T-helper 2 cell (primary cell): ENCODE results near the gene DNMT3A.

Experiments used
- DNase-seq, 5 experiments: peaks; one replicate each; pipeline versions ENCODE4 v3.0.0 to v3.0.0-alpha.2; 2012 to 2022

DNMT3A gene

DNA sequence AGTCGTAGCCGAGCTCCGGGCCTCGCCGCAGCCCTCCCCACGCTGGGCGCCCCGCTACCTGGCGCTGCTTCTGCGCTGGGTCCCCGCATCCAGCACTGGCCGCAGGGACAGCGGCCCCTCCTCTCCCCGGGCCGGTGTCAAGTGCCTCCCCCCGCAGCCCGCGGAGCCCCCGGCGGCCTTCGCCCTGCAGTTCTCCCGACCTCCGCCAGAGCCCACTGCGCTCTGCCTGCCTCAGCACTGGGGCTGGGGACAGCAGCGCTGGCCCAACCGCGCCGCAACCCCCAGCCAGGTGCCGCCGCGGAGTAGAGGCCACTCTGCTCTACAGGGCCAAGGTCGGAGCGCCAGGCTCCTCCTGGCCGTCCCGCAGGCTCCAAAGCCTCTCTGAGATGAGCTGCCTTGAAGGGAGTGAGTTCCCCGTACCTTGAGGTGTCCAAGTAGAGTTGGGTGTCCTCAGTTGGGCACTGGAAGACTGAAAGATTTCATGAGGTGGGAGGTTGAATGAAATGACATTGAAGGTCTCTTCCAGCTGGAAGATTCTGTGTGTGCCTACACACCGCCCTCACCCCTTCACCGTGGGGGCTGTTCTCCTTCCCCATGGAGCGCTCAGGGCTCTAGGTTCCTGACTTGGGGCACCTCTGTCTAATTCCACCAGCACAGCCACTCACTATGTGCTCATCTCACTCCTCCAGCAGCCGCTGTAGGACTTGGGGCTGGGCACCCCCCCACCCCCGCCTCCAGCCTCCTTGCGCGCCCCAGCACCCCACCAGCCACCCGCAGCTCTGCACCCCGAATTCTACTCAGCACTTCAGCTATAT is 854 bp upstream of the DNMT3A start:
- peak; percentile 68 to 85 (median 75) for DNase-seq

GRCh38 chr2:25341011-25341727 is 556 bp downstream of the DNMT3A start:
- peak in 1 of 5 experiments; percentile 32 for DNase-seq

- no peak for DNase-seq
These were observed 1.4 kb downstream of the DNMT3A start for GRCh38 chr2:25340181-25340921.

GRCh38 chr2:25339791-25340180 is 1.9 kb downstream of the DNMT3A start:
- no peak for DNase-seq

- no peak for DNase-seq
These were observed 2.5 kb downstream of the DNMT3A start for GRCh38 chr2:25339211-25339674.

GRCh38 chr2:25338401-25338800 is 3.3 kb downstream of the DNMT3A start:
- no peak for DNase-seq

DNA sequence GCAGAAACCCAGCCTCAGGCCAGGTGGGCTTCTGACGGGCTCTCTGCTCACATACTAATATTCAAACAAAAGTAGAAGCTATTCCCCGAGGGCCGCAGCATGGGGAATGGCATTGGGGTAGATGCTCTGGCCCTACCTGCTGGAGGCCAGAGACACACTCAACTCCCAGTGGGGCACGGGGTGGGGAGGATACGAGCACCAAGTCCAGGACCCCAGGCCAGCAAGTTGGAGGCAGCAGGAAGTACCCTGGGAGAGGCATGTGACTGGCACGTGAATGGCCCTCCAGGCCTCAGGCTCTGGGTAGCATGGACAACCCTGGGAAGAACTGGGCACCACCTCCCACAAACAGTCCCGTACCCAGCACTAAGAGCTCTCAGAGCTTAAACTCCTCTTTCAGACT is 3.8 kb downstream of the DNMT3A start:
- no peak for DNase-seq

DNA sequence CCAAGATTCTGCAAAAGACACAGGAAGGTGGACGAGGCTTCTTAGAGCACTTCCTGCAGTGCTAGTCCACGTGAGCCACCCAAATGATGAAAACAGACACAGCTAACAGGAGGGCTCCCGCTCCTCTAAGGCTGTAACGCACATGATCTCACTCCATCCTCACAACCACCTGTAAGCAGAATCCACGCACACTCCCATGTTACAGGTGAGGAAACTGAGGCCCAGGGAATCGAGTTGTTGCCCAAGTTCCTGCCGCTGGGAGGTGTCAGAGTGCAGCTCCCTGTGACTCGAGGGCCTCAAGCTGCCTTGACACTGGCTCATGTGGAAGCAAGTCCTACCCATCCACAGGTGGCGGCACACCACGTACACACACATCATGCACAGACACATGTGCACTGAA is 4.4 kb downstream of the DNMT3A start:
- no peak for DNase-seq

DNA sequence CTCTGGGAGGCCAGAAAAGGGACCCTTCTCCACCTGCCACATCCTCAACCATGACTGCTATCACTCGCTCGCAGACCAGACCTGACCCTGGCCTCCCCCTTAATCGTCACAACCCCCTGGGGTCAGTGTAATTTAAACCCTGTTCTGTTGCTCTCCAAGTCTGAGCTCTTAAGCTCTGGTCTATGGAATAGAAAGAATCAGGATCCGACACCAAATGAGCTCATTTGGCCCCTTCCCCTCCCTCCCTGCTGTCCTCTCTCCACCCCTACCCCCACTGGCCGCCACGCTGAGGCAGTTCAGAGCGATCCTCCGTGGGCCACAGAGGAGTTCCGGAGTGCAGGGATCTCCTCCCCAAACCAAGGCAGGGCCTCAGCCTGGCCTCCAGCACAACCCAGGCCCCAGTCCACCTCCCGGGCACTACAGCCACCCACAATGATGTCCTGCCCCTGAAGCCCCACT is 5.3 kb downstream of the DNMT3A start:
- DNase-seq: no peak

- no peak for DNase-seq
These were observed 5.8 kb downstream of the DNMT3A start for GRCh38 chr2:25335971-25336370.

DNA sequence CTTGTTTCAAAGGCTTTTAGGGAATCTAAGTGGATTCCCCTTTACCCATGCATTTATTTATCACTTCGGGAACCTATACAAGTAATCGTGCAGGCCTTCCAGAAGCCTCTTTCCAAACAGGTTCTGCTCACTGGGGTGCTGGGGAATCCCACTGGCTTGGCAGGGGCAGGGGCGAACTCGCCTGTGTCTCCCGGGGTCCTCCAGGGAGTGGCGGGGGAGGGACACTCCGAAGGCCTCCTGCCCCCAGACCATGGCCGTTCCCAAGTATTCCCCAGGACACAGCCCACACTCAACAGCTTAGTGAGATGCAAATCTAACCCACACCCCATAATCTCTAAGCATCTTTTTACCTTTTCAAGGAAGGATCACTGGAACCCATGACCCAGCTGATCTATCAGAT is 6.5 kb downstream of the DNMT3A start:
- no peak for DNase-seq

DNA sequence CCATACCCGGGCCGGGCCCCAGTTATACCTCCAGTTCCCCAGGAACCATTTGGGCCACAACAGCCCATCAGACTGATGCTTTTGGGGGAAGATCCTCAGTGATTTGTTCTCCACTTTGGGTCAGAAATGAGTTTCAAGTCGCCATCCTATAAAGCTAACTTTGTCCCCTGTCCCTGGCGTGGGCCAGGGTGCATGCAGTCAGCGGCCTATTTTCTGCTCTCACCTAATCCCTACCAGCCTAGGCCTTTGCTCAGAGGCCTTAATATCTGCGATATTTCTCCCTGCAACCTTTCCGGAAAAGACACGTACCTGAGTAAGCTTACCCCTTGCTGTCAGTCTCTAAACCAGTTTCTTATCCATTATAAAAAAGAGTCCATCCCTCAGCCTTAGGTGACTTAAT is 7.2 kb downstream of the DNMT3A start:
- DNase-seq: no peak

GRCh38 chr2:25333981-25334380 is 7.7 kb downstream of the DNMT3A start:
- DNase-seq: peak in 1 of 5 experiments; percentile 26

GRCh38 chr2:25332571-25332970 is 9.2 kb downstream of the DNMT3A start:
- no peak for DNase-seq

DNA sequence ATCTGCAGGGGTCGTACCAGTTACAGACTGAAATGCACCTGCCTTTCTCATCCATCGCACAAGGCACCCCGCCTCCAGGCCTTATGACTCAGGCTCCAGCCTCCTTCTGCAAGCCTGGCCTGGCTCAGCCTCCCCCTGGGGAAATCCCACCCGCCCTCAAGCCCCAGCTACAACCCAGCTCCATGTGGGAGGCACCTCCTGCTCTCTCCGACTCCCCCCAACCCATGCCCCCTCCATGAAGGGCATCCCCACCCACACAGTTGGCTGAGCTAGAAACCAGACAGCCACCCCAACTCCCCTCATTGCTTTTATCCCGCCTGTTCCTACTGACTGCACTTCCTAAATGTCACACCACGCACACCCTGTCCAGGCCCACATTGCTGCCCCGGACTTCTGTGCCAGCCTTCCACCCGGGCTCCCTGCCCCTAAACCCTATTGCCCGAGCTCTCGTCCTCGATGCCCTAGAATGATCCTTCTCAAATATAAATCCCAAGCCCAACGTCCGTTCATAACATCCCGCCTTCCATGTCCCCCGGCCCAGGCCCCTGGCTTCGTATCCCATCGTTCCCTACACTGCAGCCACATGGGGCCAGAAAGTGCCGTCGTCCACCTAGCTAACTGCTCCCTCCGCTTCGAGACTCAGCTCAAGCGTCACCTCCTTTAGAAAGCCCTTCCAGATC is 9.9 kb downstream of the DNMT3A start:
- DNase-seq: peak in 1 of 5 experiments; percentile 52

DNA sequence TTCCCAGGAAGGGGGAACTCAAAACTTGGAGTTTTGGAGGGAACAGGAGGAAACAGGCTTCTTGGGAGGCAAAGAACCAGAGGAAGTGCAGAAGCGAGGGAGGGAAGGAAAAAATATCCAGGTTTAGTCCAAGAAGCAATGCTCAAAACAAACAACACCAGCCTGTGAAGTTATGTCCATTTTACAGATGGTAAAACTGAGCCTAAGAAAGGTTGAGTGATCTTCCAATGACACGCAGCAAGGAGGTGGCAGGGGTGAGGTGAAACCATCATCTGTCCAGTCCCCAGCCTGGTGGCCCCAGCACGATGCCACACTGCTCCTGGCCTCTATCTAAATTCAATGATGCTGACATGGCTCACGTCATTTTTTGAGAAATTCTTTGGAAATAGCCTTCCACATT is 10.8 kb downstream of the DNMT3A start:
- DNase-seq: no peak

- DNase-seq: no peak
These were observed 11.5 kb downstream of the DNMT3A start for GRCh38 chr2:25330273-25330672.

- DNase-seq: no peak
These were observed 13.3 kb downstream of the DNMT3A start for GRCh38 chr2:25328152-25329085.

- DNase-seq: no peak
These were observed 15.3 kb downstream of the DNMT3A start for GRCh38 chr2:25326326-25327013.

GRCh38 chr2:25324905-25325592 is 16.7 kb downstream of the DNMT3A start:
- no peak for DNase-seq
